ENCODE measurements around the gene PHACTR1.

PHACTR1 gene

DNA sequence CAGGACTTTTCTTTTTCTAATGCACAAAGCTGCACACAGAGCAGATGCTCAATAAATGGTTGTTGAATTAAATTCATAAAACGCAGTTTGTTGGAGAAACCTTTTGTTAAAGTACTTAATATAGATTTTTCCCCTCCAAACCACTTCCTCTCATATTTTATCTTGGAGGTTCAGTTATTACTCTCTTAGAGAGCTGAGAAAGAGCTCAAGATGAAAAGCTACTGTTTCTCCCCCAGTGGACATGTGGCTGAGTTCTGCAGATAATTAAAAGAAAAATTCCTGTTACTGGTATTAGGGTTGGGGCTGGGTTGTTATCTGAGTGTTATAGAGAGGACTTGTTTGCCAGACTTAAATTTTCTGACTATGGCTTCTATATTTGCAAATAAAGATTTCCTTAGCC, 317.7 kb downstream of the PHACTR1 start:
- no peak overlapping the region for H3K4me3 ChIP-seq (replicated peaks; ENCODE audit: insufficient read depth, low read length)
- TF ChIP-seq GABPA (IDR thresholded peaks at IDR 0.05; ENCODE audit: low read depth) (no peak), SPI1 (IDR thresholded peaks at IDR 0.05; ENCODE audit: borderline replicate concordance, low read depth) (no peak), POLR2AphosphoS5 (IDR thresholded peaks at IDR 0.05; ENCODE audit: low read depth) (no peak)
- TF ChIP-seq, protein P1, sequence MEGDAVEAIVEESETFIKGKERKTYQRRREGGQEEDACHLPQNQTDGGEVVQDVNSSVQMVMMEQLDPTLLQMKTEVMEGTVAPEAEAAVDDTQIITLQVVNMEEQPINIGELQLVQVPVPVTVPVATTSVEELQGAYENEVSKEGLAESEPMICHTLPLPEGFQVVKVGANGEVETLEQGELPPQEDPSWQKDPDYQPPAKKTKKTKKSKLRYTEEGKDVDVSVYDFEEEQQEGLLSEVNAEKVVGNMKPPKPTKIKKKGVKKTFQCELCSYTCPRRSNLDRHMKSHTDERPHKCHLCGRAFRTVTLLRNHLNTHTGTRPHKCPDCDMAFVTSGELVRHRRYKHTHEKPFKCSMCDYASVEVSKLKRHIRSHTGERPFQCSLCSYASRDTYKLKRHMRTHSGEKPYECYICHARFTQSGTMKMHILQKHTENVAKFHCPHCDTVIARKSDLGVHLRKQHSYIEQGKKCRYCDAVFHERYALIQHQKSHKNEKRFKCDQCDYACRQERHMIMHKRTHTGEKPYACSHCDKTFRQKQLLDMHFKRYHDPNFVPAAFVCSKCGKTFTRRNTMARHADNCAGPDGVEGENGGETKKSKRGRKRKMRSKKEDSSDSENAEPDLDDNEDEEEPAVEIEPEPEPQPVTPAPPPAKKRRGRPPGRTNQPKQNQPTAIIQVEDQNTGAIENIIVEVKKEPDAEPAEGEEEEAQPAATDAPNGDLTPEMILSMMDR (IDR thresholded peaks at IDR 0.05; ENCODE audit: insufficient read depth, low read length) = no peak
- TF ChIP-seq, protein P2, sequence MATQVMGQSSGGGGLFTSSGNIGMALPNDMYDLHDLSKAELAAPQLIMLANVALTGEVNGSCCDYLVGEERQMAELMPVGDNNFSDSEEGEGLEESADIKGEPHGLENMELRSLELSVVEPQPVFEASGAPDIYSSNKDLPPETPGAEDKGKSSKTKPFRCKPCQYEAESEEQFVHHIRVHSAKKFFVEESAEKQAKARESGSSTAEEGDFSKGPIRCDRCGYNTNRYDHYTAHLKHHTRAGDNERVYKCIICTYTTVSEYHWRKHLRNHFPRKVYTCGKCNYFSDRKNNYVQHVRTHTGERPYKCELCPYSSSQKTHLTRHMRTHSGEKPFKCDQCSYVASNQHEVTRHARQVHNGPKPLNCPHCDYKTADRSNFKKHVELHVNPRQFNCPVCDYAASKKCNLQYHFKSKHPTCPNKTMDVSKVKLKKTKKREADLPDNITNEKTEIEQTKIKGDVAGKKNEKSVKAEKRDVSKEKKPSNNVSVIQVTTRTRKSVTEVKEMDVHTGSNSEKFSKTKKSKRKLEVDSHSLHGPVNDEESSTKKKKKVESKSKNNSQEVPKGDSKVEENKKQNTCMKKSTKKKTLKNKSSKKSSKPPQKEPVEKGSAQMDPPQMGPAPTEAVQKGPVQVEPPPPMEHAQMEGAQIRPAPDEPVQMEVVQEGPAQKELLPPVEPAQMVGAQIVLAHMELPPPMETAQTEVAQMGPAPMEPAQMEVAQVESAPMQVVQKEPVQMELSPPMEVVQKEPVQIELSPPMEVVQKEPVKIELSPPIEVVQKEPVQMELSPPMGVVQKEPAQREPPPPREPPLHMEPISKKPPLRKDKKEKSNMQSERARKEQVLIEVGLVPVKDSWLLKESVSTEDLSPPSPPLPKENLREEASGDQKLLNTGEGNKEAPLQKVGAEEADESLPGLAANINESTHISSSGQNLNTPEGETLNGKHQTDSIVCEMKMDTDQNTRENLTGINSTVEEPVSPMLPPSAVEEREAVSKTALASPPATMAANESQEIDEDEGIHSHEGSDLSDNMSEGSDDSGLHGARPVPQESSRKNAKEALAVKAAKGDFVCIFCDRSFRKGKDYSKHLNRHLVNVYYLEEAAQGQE (IDR thresholded peaks at IDR 0.05; ENCODE audit: insufficient replicate concordance, low read depth) = no peak
- no peak for DNase-seq (ENCODE audit: low read depth in 1 of 2, low spot score in 1 of 2)
- no peaks in the 10 kb centered on the region for H3K27me3 ChIP-seq (ENCODE audit: insufficient read depth, poor library complexity, severe bottlenecking)
- no peak overlapping the region for H3K27ac ChIP-seq (replicated peaks)

DNA sequence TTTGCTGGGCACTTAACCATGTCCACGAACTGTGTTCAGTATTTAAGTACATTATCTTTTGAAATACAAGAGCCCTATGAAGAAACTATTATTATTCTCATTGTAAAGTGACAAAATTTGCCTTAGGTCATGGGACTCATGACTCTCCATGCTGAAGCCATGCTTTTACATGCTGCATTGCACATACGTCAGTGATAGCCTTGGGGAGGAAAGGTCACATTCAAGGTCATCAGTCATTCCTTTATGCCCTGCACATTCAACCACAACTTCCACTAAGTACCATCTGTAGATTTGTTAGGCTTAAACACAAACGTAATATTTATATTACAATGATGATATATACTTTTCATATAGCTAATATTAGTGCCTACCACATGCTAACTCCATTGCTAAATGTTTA, 319.0 kb downstream of the PHACTR1 start:
- DNase-seq (ENCODE audit: low read depth in 1 of 2, low spot score in 1 of 2) = no peak
- TF ChIP-seq, protein P2 (IDR thresholded peaks at IDR 0.05; ENCODE audit: insufficient replicate concordance, low read depth) = no peak
- TF ChIP-seq, protein P1 (IDR thresholded peaks at IDR 0.05; ENCODE audit: insufficient read depth, low read length) = no peak
- no peak for TF ChIP-seq SPI1 (IDR thresholded peaks at IDR 0.05; ENCODE audit: borderline replicate concordance, low read depth)
- no peak for TF ChIP-seq GABPA (IDR thresholded peaks at IDR 0.05; ENCODE audit: low read depth)
- TF ChIP-seq POLR2AphosphoS5 (IDR thresholded peaks at IDR 0.05; ENCODE audit: low read depth) = no peak
- Histone ChIP-seq H3K27me3 (ENCODE audit: insufficient read depth, poor library complexity, severe bottlenecking) (no peaks in the 10 kb centered on the region), H3K27ac (replicated peaks) (no peak overlapping the region), H3K4me3 (replicated peaks; ENCODE audit: insufficient read depth, low read length) (no peak overlapping the region)

DNA sequence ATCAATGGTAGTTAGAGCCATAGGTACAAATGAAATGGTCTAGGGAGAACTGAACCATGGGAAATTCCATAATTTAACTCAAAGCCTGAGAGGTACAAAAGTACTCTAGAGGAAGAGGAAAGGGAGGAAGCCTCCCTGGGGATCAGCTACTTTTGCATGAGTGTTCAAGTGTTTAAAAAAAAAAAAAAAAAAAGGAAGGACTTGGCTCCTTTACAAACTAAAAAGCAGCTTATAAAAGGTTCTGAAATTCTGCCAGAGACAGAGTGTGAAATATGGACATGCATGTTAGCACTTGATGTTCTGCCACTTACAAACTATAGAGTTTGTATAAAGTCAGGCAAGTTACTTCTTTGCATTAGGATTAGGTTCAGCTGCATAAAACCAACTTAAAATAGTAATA, 321.7 kb downstream of the PHACTR1 start:
- Histone ChIP-seq H3K27me3 (ENCODE audit: insufficient read depth, poor library complexity, severe bottlenecking) (no peaks in the 10 kb centered on the region), H3K4me3 (replicated peaks; ENCODE audit: insufficient read depth, low read length) (no peak overlapping the region), H3K27ac (replicated peaks) (no peak overlapping the region)
- no peak for DNase-seq (ENCODE audit: low read depth in 1 of 2, low spot score in 1 of 2)
- TF ChIP-seq, protein P1 (IDR thresholded peaks at IDR 0.05; ENCODE audit: insufficient read depth, low read length) = no peak
- no peak for TF ChIP-seq POLR2AphosphoS5 (IDR thresholded peaks at IDR 0.05; ENCODE audit: low read depth)
- TF ChIP-seq SPI1 (IDR thresholded peaks at IDR 0.05; ENCODE audit: borderline replicate concordance, low read depth) = no peak
- no peak for TF ChIP-seq GABPA (IDR thresholded peaks at IDR 0.05; ENCODE audit: low read depth)

- no peak overlapping the region for H3K4me3 ChIP-seq (replicated peaks; ENCODE audit: insufficient read depth, low read length)
- no peak overlapping the region for H3K27ac ChIP-seq (replicated peaks)
- H3K27me3 ChIP-seq (ENCODE audit: insufficient read depth, poor library complexity, severe bottlenecking) = no peaks in the 10 kb centered on the region
- no peak for DNase-seq (ENCODE audit: low read depth in 1 of 2, low spot score in 1 of 2)
- TF ChIP-seq SPI1 (IDR thresholded peaks at IDR 0.05; ENCODE audit: borderline replicate concordance, low read depth) = no peak
- TF ChIP-seq, protein P2 (IDR thresholded peaks at IDR 0.05; ENCODE audit: insufficient replicate concordance, low read depth) = no peak
- TF ChIP-seq, protein P1 (IDR thresholded peaks at IDR 0.05; ENCODE audit: insufficient read depth, low read length) = no peak
- TF ChIP-seq POLR2AphosphoS5 (IDR thresholded peaks at IDR 0.05; ENCODE audit: low read depth) = no peak
- TF ChIP-seq GABPA (IDR thresholded peaks at IDR 0.05; ENCODE audit: low read depth) = no peak
These were observed 322.2 kb downstream of the PHACTR1 start for GRCh38 chr6:13038741-13039190.
